ENCODE data around the gene SHISAL1.

Gene SHISAL1

GRCh38 chr22:44249376-44250147, 63.2 kb downstream of the SHISAL1 start:
- DNase-seq (ENCODE audit: low read depth): no peak
- no peak for TF ChIP-seq CTCF (IDR thresholded peaks at IDR 0.05; ENCODE audit: control insufficient read depth, extremely low read depth, insufficient read depth)
- no peak overlapping the region for H3K4me3 ChIP-seq (ENCODE audit: low read depth, low read length)

- H3K4me3 ChIP-seq (ENCODE audit: low read depth, low read length): no peak overlapping the region
- no peak for DNase-seq (ENCODE audit: low read depth)
- no peak for TF ChIP-seq CTCF (IDR thresholded peaks at IDR 0.05; ENCODE audit: control insufficient read depth, extremely low read depth, insufficient read depth)
Measured at GRCh38 chr22:44248926-44249325, 63.8 kb downstream of the SHISAL1 start.

- H3K4me3 ChIP-seq (ENCODE audit: low read depth, low read length): no peak overlapping the region
- TF ChIP-seq CTCF (IDR thresholded peaks at IDR 0.05; ENCODE audit: control insufficient read depth, extremely low read depth, insufficient read depth): no peak
- no peak for DNase-seq (ENCODE audit: low read depth)
Measured at GRCh38 chr22:44247923-44248892, 64.5 kb downstream of the SHISAL1 start.

- DNase-seq (ENCODE audit: low read depth): no peak
- no peak overlapping the region for H3K4me3 ChIP-seq (ENCODE audit: low read depth, low read length)
- TF ChIP-seq CTCF (IDR thresholded peaks at IDR 0.05; ENCODE audit: control insufficient read depth, extremely low read depth, insufficient read depth): no peak
Measured at GRCh38 chr22:44247346-44247745, 65.4 kb downstream of the SHISAL1 start.

GRCh38 chr22:44246615-44247326, 66.0 kb downstream of the SHISAL1 start:
- TF ChIP-seq CTCF (IDR thresholded peaks at IDR 0.05; ENCODE audit: control insufficient read depth, extremely low read depth, insufficient read depth): no peak
- no peak overlapping the region for H3K4me3 ChIP-seq (ENCODE audit: low read depth, low read length)
- no peak for DNase-seq (ENCODE audit: low read depth)

GRCh38 chr22:44245867-44246266, 66.9 kb downstream of the SHISAL1 start:
- H3K4me3 ChIP-seq (ENCODE audit: low read depth, low read length): no peak overlapping the region
- no peak for TF ChIP-seq CTCF (IDR thresholded peaks at IDR 0.05; ENCODE audit: control insufficient read depth, extremely low read depth, insufficient read depth)
- no peak for DNase-seq (ENCODE audit: low read depth)
